ENCODE measurements around the gene ACTR5.

ACTR5 gene

DNA sequence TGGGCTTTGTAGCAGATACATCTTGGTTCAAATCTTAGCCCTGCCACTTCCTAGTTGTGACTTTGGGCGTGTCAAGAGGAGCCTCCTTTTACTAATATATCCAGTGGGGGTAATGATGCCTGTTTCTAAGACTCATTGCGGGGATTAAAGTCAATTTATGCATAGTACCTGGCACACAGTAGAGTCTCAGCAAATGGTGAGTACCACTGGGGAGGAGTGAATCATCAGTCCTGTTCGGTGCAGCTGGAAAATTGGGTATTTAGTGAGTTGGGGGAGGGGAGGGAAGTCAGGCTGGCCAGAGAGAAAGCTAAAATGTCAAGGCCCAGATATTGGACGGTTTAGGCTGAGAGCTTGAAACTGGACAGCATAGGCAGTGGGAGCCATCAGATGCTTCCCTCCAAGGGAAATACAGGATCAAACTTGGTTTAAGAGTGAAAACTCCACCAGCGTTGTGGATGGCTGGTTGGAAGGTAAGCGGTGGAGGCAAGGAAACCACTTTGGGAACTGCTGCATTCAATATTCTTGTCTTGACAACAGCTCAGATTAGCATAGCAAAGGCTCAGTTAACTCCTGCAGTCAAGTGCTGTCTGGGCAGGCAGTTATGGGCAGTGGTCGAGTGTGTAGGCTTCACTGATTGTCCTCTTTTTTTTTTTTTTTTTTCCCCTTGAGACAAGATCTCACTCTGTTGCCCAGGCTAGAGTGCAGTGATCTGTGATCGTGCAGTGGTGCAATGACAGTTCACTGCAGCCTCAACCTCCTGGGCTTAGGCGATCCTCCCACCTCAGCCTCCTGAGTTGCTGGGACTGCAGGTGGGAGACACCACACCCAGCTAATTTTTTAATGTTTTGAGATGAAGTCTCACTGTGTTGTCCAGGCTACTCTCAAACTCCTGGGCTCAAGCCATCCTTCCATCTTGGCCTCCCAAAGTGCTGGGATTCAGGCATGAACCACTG is 70.1 kb downstream of the ACTR5 start:
- no peak overlapping the region for H3K4me3 ChIP-seq (ENCODE audit: low read depth, low read length)
- TF ChIP-seq, protein P1, sequence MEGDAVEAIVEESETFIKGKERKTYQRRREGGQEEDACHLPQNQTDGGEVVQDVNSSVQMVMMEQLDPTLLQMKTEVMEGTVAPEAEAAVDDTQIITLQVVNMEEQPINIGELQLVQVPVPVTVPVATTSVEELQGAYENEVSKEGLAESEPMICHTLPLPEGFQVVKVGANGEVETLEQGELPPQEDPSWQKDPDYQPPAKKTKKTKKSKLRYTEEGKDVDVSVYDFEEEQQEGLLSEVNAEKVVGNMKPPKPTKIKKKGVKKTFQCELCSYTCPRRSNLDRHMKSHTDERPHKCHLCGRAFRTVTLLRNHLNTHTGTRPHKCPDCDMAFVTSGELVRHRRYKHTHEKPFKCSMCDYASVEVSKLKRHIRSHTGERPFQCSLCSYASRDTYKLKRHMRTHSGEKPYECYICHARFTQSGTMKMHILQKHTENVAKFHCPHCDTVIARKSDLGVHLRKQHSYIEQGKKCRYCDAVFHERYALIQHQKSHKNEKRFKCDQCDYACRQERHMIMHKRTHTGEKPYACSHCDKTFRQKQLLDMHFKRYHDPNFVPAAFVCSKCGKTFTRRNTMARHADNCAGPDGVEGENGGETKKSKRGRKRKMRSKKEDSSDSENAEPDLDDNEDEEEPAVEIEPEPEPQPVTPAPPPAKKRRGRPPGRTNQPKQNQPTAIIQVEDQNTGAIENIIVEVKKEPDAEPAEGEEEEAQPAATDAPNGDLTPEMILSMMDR (IDR thresholded peaks at IDR 0.05; ENCODE audit: insufficient read depth, low read depth, low read length, missing control alignments) = no peak
- no peak for DNase-seq (ENCODE audit: low read depth)
